ENCODE measurements around the gene ANP32E.
"Not testable (repeated sequence)": the region's sequence is repeated elsewhere in the genome, so short reads cannot be mapped to it uniquely, and the experiment has no call there.

ANP32E gene

DNA sequence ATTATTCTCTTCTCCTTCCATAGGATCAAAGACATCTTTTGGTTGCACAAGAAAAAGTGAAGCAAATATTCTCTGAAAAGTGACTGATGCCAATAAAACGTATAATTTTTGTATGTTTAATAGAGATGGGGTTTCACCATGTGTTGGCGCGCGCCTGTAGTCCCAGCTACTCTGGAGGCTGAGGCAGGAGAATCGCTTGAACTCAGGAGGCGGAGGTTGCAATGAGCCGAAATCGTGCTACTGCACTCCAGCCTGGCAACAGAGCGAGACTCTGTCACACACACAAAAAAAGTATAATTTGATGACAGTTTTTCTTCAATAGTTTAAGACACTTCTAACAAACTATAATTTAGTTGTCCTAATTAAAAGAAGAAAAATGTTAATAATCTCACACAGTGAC, 23.8 kb downstream of the ANP32E start:
- DNase-seq, result no peak

DNA sequence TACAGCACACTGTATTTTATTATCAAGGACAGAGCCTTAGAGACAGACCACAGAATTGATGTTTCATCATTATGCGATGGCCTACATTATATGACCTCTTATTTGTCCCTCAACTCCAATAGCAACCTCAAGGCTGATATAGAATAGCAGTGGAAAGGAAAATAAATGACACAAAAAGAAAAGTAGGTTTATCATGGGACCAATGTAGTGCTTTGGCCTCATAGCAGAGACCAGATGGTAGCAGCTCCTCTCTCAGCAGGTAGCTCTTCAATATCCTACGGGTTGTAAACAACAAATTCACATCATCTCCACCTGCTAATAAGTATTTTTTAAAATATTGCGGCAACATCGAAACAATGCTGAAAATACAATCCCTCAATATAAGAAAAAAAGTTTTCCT, 25.2 kb downstream of the ANP32E start:
- DNase-seq, result no peak

DNA sequence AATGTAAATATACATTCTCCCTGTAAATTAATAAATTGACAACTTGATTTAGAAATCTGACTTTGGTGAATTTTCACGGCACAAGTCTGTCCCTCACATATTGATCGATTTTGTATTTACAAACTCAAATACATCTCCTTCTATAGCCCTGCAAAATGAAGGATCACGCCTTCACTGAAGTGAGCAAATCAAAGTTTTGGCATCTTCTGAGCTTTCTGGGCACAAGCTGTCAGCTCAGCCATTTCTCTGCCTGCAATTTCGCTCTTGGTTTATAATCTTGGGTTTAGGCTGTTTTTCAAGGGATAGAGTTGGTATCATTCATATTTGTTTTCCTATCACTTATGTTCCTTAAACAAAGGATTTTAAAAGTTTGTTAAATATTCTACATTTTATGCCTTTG, 25.8 kb downstream of the ANP32E start:
- DNase-seq, result no peak

DNA sequence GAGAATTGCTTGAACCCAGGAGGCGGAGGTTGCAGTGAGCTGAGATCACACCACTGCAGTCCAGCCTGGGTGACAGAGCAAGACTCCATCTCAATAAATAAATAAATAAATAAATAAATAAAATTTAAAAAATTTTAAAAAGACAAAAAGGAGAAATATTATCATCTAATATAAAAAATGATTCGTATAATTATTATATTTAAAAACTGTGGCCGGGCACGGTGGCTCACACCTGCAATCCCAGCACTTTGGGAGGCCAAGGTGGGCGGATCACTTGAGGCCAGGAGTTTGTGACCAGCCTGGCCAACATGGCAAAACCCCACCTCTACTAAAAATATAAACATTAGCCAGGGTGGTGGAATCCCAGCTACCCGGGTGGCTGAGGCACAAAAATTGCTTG, 27.5 kb downstream of the ANP32E start:
- not testable (repeated sequence) for DNase-seq

DNA sequence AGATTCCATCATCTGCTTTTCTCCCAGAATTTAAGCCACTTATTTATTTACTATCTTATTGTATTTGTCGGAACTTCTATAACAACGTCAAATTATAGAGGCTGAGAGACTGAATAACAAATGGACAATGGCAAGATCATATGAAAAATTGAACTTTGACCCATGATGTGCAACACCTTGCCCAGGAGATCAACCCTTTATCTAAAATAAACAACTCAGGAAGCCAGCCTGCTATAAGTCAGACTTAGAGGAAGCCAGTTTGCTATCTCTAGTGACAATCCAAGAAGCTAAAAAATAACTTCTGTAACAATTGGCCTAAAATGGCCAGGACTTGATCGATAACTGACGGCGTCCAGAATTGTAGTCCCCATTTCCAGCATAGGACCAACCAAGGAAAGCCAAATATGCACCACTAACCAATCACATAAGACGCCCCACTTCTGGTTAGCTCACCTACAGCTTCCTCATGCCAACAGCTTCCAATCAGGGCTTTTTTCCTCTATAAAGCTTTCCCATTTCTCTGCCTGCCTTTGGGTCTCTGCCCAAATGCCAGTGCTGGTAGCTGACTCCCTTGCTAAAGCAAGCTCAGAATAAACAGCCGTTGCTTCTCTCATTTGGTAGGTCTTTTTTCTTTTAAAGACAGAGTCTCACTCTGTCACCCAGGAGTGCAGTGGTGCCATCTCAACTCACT, 28.5 kb downstream of the ANP32E start:
- DNase-seq, result no peak

DNA sequence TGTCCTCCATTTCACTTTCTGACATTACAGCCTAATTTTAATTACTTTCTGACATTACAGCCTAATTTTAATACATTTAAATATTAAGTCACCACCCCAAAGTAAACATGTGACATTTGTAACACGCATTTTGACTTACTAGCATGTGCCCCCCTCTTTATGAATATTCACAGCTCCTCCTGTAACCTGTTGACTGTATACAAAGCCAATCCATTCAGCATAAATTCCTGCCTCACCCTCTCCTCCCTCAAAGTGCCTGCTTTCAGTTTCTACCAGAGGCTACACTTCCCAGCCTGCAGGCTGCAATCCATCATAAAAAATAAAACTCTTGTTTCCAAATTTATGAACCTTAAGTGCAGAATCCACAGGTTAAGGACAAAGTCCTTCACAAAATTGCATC, 39.5 kb downstream of the ANP32E start:
- no peak for DNase-seq

DNA sequence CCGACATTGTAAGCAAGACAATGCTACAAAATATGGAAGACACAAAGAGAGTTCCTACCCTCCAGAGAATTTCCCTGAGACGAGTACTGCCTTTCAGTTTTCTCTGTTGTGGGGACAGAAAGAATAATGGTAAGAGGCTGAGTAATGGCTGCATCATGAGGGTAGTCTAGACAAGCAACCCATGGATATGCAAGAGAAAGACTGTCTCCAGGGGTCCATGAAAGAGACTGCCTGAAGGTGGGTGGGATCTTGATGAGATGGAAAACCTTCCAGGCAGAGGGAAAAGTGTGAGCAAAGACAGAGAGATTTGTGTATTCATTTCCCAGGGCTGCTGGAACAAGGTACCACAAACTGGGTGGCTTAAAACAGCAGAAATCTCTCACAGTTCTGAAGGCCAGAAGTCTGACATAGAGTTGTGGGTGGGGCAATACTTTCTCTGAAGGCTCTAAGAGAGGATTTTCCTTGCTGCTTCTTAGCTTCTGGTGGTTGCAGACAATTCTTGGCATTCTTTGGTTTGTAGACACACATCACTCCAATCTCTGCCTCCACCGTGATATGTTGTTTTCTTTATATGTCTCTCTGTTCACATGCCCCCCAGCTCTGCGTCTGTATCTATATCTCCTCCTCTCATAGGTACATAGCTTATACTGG, 41.4 kb downstream of the ANP32E start:
- DNase-seq, result no peak

DNA sequence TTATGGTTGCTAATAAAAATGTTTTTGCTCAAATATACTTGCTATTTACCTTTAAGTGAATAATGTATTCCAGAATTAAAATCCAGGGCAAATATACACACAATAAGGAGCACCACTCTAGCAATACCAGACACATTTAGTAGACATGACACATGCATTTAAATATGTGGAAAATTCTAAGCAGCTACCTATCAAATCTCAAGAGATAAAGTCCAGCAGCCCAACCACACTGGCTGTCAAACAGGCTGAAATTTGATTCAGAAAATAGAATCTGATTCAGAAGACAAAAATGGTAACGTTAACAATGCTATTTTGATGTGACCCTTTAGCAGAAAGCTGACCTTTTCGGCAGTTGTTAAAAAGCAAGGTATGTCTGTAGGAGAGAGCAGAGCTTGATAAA, 43.9 kb downstream of the ANP32E start:
- DNase-seq, result no peak

DNA sequence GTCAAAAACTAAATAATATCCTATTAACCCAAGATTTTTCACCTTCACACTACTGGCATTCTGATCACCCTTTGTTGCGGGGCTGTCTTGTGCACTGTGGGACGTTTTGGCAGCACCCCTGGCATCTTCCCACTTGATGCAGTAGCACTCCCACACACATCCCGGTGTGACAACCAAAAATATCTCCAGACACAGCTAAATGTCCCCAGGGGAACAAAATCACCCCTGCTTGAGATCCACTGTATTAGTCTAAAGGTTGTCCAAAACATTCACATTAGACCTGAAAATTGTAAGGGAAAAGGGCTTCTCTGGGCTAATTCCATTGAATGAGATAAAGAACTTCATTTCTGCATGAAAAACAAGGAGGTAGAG, 48.4 kb downstream of the ANP32E start:
- DNase-seq, result no peak

DNA sequence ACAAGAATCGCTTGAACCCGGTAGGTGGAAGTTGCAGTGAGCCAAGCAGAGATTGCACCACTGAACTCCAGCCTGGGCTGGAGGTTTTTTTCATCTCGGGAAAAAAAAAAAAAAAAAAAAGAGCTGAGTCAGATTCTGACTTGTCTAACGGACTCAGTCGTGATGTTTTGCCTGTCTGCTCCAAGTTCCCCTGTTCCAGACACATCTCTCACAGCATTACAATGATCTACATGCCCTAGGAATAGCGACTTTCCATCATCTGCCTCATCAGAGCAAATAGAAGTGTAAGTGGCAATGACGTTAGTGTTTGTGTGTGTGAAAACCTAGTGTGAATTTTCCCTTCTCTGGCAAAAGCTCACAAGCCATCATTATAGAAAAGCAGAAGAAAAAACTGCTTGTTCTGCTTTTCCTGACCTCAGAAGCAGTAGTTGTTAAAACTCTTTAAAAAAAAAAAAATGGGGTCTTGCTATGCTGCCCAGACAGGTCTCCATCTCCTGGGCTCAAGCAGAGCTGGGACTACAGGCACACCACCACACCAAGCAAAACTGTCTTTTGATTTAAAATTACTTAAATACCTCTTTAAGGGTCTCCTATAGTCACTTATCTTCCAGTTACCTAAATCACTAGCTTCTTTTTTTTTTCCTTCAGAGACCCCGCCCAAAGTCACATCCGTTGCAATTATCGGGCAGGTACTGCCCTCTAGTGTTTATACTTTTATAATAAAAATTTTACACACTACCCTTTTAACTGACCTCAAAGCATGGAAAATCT, 48.9 kb downstream of the ANP32E start:
- peak; percentile 46 for DNase-seq

DNA sequence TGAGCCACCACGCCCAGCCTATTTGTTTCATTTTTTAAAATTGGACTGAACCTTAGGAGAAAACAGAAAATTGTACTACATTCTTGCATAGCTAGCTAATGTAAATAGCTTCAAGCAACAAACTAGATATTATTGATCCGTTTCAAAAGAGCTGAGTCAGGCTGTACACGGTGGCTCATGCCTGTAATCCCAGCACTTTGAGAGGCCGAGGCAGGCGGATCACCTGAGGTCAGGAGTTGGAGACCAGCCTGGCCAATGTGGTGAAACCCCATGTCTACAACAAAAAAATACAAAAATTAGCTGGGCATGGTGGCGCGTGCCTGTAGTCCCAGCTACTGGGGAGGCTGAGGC, 49.5 kb downstream of the ANP32E start:
- not testable (repeated sequence) for DNase-seq

DNA sequence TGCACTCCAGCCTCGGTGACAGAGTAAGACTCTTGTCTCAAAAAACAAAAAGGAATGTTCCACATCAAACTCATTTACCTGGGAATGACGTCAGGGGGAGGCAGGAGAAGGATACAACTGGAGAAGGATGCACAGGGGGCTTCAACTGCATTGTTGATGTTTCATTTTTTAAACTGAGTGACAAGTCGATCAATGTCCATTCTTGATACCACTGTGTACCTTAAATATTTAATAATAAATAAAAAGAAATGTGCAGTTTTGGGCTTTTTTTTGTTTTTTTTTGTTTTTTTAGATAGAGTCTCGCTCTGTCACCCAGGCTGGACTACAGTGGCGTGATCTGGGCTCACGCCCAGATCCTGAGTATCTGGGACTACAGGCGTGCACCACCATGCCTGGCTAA, 50.4 kb downstream of the ANP32E start:
- DNase-seq, result no peak

DNA sequence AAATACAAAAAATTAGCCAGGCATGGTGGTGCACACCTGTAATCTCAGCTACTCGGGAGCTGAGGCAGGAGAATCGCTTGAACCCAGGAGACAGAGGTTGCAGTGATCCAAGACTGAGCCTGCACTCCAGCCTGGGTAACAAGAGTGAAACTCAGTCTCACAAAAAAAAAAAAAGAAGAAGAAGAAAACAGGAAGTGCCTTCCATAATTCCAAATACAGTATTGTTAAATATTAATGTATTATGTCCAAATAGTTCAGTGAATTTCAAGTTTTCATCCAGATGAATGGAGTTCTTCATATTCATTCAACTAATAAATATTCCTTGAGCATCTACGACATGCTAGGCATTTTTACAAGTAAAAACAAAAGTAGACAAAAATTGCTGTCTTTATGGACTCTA, 52.9 kb downstream of the ANP32E start:
- no peak for DNase-seq

DNA sequence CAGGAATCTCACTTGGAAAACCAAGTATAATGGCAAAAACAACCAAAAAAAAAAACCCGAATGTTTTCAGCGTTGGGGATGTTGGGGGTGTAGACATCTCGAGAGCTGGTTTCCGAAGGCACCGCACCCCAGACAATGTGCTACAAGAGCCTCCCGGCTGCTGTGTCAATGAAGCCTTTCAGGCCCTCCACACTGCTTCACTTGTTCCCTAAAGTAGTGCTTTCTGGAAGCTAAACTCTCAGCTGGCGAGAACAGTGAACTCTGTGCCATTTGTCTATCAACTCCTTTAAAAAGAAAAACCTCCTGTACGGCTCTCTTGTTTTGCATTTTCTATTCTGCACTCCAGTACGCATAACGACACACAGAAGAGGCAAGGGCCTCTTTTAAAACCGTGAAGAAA, 53.7 kb downstream of the ANP32E start:
- no peak for DNase-seq

DNA sequence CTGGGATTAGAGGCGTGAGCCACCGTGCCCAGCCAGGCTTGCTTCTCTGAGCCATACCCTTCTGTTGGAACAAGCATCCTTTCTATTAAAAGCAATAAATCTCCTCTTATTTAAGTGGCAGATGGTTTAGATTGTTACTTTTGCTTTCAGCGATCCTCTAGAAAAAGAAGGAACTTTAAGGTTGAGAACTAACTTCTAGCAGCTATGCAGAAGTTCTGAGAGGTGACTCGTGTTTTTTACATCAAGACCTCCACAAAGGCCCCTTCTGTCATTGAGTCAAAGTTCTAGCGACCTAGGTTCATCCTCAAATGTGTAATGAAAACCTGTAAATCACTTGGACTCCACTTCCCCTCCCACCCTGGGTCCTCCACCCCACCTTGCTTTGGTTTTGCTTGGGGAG, 55.4 kb downstream of the ANP32E start:
- DNase-seq, result no peak

DNA sequence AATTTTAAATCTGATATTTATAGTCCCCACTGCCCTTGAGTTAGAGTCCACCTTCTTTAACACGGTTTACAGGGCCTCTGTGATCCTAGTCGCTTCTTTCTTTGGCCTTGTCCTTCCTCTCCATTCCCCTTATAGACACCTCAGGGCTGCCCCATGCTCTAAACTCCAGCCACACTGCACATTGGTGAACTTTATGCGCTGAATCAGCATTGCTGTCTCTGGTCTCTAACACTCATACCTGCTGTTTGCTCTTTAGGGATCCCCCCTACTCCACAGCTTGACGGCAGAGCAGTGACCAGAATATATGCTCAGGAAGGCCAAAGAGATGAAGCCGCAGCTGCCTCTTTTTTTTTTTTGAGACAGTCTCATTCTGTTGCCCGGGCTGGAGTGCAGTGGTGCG, 56.0 kb downstream of the ANP32E start:
- DNase-seq, result no peak

DNA sequence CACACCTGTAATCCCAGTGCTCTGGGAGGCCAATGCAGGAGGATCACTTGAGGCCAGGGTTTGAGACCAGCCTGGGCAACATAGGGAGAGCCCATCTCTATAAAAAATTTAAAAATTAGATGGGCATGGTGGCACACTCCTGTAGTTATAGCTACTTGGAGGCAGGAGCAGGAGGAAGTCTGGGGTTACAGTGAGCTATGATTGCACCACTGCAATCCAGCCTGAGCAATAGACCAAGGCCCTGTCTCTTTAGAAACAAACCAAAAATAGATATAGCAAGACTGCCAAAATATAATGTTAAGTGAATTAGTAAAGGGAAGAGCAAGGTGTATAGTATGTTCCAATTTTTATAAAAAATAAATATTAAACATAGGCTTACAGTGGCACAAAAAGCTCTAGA, 57.4 kb downstream of the ANP32E start:
- no peak for DNase-seq

DNA sequence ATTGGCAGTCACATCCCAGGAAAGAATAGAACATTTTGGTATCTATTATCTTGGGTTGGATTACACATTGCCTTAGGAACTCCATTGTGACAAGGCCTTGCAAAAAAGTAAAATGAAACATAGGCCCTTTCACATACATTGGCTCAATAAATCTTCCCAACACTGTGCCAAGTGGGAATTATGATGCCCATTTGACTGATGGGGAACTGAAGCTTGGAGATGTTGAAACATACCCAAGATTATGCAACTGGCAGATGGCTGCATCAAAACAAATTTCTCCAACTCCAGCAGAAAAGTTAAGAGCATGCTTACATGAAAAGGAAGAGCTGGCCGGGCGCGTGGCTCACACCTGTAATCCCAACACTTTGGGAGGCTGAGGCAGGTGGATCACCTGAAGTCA, 59.3 kb downstream of the ANP32E start:
- no peak for DNase-seq

DNA sequence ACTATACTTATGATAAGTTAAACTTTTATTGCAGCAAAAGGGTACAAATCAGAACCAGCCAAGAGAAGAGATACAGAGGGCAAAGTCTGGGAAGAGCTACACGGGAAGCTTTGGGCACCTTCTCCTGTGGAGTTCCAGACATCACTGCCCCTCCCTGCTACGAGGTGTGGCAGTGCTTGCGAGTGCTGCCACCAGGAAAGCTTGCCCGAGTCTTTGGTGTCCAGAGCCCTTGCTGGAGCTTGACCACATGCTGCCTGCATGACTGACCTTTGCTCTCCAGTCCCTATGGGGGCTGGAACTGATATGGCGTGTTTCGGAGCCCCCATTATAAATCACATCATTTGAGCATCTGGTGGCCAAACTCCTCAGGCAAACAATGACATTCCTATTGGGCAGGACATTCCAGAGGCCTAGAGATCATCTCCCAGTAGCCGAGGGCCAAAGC, 62.7 kb downstream of the ANP32E start:
- DNase-seq, result no peak

DNA sequence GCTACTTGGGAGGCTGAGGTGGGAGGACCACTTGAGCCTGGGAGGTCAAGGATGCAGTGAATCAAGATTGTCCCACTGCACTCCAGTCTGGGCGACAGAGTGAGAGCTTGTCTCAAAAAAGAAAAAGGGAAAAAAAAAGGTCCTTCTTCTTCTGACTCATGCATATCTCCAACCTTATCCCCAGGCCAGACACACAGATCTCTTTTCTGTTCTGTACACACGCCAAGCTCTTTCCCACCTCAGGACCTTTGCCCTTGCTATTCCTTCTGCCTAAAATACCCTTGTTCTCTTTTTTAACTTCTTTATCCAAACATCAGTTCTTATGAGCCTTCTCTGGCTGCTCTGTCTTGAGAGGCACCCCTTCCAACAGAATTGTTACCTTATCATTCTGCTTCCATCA, 64.1 kb downstream of the ANP32E start:
- no peak for DNase-seq

DNA sequence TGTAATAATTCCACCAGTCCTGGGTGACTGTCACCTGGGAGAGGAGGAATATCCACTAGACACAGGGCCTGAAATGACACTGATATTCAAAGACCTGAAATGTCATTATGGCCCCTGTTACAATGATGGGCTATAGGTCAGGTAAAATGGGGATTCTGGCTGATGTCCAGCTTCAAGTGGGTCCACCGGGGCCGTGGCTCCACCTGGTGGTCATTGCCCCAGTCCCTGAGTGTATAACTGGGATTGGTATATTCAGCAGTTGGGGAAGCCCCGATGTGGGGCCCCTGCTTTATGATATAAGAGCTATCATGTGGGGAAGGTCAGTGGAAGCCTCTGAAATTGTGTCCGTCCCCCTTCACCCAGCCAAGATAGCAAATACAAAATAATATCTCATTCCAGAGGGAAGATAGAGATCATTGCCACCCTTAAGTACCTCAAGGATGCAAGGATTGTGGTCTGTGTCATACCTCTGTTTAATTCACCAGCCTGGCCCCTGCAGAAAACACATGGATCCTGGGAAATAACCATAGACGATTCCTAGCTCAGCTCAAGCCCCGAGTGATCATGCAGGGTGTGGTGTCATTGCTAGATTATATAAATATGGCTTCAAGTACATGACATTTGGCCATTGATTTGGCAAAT, 66.8 kb downstream of the ANP32E start:
- DNase-seq, result peak; percentile 9

Measured in NCI-H1436 (cell line).